ENCODE measurements around the gene JAG2.

The JAG2 gene

GRCh38 chr14:105200074-105200473, 31.5 kb upstream of the JAG2 start:
- TF ChIP-seq CTCF (IDR thresholded peaks at IDR 0.05; ENCODE audit: control insufficient read depth, insufficient read depth, low read depth, low read length, missing control alignments) = peak; percentile 9
- no peak for DNase-seq (ENCODE audit: low read depth)
- H3K4me3 ChIP-seq (ENCODE audit: control insufficient read depth, low read depth, low read length) = no peak overlapping the region

GRCh38 chr14:105199093-105199492, 30.5 kb upstream of the JAG2 start:
- no peak for DNase-seq (ENCODE audit: low read depth)
- no peak for TF ChIP-seq CTCF (IDR thresholded peaks at IDR 0.05; ENCODE audit: control insufficient read depth, insufficient read depth, low read depth, low read length, missing control alignments)
- H3K4me3 ChIP-seq (ENCODE audit: control insufficient read depth, low read depth, low read length) = no peak overlapping the region

DNA sequence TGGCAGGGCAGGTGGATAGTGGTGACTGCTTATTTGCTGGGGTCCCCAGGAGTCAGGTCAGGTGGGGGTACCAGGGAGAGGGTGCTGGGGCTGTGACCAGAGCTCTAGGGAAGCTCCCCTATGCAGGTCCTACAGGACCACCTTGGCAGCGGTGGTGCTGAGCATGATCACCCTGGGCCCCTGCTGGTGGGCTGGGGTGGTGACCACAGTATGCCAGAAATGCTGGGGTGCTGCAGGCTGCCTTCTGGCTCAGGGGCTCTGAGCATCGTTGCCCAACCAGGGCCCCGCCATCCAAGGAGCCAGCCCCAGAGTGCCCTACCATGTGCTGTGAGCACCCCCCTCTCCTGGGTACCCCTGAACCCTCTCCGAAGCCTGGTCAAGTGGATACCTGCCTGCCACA, 30.0 kb upstream of the JAG2 start:
- H3K4me3 ChIP-seq (ENCODE audit: control insufficient read depth, low read depth, low read length) = no peak overlapping the region
- TF ChIP-seq CTCF (IDR thresholded peaks at IDR 0.05; ENCODE audit: control insufficient read depth, insufficient read depth, low read depth, low read length, missing control alignments) = no peak
- DNase-seq (ENCODE audit: low read depth) = no peak

GRCh38 chr14:105197211-105197641, 28.6 kb upstream of the JAG2 start:
- no peak for TF ChIP-seq CTCF (IDR thresholded peaks at IDR 0.05; ENCODE audit: control insufficient read depth, insufficient read depth, low read depth, low read length, missing control alignments)
- peak; percentile 23 for DNase-seq (ENCODE audit: low read depth)
- no peak overlapping the region for H3K4me3 ChIP-seq (ENCODE audit: control insufficient read depth, low read depth, low read length)

DNA sequence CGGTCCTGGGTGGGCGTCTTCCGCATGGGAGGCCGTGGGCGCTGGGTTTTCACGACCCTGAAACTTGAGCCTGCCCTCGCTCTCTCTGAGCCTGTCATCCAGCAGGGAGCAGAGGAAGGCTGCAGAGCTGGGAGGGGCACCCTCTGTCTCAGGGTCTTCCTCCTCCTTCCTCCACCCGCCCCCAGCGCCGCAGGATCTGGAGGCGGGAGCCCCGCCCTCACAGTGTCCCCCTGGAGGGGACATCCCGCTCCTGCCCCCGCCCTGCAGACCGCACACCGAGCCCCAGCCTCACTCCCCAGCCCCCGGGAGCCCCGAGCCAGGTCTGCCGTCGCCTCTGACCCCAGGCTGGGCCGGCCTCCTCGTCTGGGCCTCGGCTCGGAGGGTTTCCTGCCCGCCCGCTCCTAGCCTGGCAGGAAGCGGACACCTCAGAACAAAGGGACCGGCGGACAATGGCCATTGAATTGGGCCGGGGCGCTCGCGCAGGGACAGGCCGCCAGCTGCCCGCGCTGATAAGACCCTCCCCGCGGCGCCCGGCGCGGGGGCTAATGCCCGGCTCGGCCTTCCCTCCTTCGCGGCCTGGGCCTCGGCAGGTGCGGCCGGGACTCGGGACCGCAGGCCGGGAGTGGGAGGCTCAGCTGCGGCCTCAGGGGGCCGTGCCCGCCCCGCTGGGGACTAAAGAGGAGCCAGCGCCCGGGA, 27.8 kb upstream of the JAG2 start:
- TF ChIP-seq CTCF (IDR thresholded peaks at IDR 0.05; ENCODE audit: control insufficient read depth, insufficient read depth, low read depth, low read length, missing control alignments) = no peak
- H3K4me3 ChIP-seq (ENCODE audit: control insufficient read depth, low read depth, low read length) = no peak overlapping the region
- no peak for DNase-seq (ENCODE audit: low read depth)

- no peak for TF ChIP-seq CTCF (IDR thresholded peaks at IDR 0.05; ENCODE audit: control insufficient read depth, insufficient read depth, low read depth, low read length, missing control alignments)
- DNase-seq (ENCODE audit: low read depth) = no peak
- H3K4me3 ChIP-seq (ENCODE audit: control insufficient read depth, low read depth, low read length) = no peak overlapping the region
Measured at GRCh38 chr14:105195522-105196264, 27.1 kb upstream of the JAG2 start.

All from AG09309 (cell line).